ENCODE results near the gene BRPF3.

BRPF3 gene

DNA sequence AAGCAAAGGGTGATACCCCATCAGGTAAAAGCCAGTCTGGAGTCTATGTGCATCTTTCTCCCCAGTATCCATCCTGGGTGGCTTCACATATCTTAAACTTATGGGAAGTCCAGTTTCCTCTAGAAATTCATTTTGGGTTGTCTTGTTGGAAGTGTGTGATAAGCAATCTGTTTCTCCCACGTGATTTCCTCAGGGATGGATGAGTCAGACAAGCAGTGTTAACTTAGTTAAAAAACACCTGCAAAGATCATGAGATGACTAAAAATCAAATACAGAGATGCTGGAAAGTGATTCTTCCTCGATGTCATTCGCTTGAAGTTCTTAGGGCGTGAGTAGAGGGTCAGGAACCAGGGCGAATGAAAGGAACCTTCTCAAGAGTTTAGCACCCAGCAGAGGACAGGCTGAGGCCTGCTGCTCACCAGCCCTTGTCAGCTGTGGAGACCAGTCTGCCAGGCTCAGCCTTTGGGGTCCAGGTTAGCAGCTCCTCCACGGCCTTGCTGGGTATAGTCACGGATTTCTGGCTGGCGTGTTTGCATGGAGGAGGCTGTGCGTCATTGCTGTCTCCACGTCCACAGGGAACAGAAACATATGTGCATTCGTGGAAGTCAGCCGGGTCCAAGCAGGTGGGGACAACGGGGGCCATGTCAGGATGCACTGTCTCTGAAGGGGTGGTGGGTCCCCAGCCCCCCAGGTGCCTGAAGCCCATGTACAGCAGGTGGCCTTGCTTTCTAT lies 70.5 kb downstream of the BRPF3 start:
- DNase-seq (ENCODE audit: low read depth in 2 of 2, low spot score in 1 of 2) = no peak

DNA sequence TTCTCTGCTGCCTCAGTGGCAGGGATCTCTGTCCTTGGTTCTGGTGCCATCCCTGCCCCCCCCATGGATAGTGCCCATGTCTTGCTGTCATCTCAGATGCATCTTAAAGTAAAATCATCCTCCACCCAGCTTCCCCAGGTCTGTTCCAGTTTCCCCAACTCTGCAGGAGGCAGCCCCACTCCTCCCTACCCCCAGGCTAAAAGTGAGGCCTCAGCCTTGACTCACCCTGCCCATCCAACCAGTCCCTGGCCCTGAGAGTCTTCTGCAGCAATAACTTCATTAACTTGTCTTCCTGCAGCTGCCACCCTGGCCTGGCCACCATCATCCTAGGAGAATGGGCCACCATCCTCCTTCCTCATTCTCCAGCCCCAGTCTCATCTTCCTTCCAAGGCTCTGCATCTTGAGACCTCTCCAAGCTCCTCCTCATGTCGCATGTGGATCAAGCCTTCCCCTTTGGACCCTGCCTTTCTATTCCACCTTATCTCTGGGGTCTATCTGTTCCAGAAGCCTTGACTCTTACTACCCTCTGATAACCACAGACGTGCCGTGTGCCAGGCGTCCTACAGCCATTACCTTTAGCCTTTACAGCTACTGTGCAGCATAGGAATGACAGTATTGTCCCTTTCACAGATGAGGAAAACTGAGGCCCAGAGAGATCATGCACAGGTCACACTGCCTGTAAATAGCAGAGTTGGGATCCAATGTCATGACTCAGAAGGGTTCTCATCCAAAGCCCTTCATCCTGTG lies 71.4 kb downstream of the BRPF3 start:
- DNase-seq (ENCODE audit: low read depth in 2 of 2, low spot score in 1 of 2) = no peak

DNA sequence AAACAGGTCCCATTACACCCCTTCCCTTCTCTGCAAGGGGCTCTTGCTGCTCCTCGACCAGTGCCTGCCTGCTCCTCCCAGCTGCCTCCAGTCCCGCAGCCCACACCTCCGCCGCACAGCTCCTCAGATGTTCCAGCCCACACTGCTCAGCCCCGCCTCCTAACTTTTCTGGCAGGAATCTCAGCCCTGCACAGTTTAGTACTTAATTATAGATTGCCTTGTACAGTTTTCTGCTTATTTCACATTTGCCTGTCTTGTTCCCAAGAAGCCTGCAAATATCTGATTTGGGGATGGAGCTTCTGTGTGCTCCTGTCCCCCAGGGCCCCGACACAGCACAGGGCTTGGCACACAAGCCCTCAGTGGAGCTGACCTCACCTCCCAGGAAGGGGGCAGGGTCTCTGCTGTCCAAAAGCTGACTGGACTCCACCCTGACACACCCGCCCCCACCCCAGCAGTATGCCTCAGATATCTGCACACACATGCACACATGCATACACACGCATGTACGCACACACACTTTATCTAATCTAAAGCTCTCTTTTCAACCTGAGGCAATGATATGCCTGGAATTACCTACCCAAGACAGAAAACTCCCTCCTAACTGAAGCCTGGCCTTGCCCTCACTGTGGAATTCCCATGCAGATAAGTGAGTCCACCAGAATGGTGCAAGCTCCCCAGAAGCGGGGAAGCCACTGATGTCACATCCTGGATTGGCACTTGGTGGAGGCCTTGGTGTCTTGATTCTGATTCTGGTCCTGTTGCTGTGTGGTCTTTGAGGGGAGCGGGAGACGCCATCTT lies 72.1 kb downstream of the BRPF3 start:
- no peak for DNase-seq (ENCODE audit: low read depth in 2 of 2, low spot score in 1 of 2)

DNA sequence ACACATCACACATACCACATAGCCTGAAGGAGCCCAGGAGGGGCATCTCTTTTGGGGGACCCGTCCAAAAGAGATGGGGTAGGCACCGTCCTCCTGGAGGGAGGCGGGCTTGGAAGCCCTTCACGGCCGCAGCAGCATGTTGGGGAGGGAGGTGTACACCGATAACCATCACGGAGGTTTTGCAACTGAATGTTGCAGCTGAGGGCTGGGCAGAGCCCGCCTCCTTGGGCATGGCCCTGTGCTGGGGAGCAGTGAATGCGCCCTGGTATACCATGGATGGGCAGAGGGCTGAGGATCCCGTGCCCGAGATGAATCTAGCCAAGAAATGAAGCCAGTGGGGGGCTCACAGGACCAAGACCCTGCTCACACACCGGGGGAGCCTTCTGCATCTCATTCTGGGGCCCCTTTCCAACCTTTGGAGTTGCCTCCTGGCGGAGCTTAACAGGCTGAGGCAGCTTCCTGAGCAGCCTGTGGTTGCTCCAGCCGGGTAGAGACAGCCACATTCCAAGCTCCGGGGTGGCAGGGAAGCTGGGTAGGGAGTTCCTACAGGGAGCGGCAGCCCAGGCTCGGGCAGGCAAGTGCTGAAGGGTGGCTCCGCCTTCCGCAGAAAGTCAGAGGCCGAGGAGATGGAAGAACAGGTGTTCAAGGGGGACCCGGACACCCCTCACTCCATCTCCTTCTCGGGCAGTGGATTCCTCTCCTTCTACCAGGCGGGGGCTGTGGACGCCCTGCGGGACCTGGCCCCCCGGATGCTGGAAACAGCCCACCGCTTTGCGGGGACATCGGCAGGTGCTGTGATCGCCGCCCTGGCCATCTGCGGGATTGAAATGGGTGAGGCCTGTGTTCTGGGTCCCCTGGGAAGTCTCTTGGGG lies 73.5 kb downstream of the BRPF3 start, which contains the start of gene PNPLA1:
TSS of gene PNPLA1 (plus strand) at position 227 of the 872 bp plus-strand sequence. CDS start at position 627, 400 bp downstream.
- DNase-seq (ENCODE audit: low read depth in 2 of 2, low spot score in 1 of 2) = no peak

DNA sequence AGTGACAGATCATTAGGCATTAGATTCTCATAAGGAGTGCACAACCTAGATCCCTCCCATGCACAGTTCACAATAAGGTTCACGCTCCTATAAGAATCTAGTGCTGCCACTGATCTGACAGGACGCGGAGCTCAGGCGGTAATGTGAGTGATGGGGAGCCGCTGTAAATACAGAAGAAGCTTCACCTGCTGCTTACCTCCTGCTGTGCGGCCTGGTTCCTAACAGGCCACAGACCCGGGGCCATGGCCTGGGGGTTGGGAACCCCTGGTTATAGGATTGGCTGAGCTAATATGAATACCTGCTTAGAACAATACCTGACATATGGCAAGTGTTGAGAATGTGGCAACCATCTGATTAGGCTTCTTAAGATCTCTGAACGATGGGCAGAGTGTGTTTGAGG lies 75.7 kb downstream of the BRPF3 start:
- DNase-seq (ENCODE audit: low read depth in 2 of 2, low spot score in 1 of 2) = no peak

DNA sequence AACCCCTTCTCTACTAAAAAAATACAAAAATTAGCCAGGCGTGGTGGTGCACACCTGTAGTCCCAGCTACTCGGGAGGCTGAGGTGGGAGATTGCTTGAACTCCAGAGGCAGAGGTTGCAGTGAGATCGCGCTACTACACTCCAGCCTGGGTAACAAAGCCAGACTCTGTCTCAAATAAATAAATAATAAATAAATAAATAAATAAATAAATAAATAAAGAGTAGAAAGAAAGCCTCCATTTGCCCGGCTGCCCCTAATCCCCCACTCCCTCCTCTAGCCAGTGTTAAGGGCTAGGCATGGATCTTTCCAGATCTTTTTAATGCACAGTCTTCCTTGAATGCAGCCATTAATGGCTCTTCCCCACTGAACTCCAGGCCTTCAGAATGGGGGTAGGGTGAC lies 76.5 kb downstream of the BRPF3 start:
- DNase-seq (ENCODE audit: low read depth in 2 of 2, low spot score in 1 of 2) = no peak

DNA sequence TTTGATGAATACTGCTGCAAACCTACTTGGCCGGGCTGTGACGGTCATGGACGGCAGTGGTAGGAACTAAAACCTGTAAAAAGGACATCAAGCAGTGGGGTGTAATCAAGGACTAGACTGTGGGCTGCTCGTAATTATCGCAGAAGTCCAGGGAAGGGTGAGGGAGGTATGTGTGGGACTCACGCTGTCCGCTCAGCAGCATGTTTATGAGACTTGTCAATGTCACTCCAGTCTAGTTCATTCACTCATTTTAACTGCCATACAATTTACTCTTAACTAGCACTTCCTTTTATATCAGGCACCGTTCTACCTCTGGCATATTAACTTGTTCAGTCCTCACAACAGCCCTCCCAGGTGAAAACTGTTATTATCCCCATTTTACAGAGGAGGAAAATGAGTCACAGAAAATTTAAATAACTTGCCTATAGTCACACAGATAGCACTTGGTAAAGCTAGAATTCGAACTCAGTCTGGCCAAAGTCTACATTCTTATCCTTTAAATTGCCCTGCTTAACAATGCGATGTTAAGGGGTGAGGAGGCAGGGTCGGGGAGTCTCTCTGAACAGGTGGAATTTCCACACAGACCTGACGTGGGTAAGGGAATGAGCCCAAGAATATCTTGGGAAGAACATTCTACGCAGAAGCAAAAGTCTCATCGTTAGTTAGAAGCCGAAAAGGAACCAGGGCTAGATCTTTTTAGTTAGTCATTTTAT lies 77.4 kb downstream of the BRPF3 start:
- DNase-seq (ENCODE audit: low read depth in 2 of 2, low spot score in 1 of 2) = no peak

DNA sequence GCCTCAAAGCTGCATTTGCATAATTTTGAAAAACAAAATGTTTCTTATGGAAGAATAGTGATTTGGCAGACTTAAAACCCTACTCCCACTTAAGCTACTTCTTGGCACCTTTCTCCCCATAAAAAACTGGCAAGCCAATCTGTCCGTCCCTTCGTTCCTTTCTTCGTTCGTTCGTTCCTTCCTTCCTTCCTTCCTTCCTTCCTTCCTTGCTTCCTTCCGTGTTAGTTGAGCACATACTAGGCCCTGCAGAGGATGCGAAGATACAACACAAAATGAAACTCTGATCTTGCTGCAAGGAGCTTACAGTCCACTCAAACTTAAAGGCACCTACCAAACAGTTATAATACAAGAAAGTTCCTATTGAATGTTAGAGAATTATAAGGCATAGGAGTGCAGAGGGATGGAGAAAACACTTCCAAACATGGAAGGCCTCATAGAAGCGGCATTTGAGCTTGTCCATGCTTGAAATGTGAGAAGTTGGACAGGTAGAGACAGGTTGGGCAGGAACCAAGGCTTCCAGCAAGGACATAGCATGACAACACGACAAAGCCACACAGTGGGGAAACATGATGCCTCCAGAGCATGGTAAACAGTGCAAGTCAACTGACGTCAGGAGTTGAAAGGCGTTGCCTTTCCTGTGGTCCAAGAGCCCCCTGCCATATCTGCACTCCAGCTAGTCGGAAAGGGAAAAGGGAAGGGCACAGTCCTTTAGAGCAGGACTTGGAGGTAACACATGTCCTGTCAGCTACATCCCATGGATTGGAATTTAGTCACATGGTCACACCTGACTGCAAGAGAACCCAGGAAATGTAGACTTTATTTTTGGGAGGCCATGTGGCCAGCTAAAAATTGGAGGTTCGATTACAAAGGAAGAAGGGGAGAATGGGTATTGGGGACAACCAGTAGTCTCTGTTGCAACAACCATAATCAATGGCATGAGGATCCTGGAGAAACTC lies 80.3 kb downstream of the BRPF3 start:
- no peak for DNase-seq (ENCODE audit: low read depth in 2 of 2, low spot score in 1 of 2)

DNA sequence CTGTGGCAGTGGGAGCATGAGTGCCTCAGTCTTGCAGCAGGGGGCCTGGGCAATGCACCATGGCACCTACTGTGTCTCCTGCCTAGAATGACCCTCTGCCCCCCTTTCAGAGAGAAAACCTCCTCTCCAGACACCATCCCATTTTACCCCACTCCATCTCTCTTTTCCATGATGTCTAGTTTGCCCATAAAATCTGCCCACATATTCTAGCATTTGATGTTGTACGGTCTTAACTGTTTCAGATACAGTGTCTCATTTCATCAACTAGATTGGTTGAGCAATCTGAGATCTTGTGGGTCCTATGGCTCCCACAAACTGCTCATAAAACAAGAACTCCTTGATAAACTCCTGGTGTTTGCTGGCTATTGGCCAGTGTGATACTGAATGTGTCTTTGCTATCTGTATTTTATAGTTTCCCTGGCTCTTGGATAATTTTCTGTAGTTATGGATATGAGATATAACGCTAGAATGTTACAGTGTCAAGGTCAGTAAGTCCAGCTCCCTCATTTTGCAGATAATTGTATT lies 81.5 kb downstream of the BRPF3 start:
- no peak for DNase-seq (ENCODE audit: low read depth in 2 of 2, low spot score in 1 of 2)

DNA sequence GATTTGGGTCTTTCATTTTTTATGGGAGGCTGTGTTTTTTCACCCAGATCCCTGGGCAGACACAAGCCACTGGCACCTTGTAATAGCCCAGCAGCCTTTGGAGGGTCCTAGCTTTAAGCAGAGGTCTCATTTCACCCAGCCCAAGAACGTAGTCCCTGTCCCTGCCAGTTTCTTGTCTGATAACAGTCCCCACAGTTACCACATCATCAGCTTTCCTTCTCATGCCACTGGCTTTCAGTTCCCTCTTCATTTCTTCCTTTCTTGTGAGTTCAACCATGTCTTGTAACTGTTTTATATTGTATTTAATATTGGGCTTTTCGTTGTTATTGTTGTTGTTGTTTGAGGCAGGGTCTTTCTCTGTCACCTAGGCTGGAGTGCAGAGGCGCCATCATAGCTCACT lies 83.9 kb downstream of the BRPF3 start:
- DNase-seq (ENCODE audit: low read depth in 2 of 2, low spot score in 1 of 2) = no peak

DNA sequence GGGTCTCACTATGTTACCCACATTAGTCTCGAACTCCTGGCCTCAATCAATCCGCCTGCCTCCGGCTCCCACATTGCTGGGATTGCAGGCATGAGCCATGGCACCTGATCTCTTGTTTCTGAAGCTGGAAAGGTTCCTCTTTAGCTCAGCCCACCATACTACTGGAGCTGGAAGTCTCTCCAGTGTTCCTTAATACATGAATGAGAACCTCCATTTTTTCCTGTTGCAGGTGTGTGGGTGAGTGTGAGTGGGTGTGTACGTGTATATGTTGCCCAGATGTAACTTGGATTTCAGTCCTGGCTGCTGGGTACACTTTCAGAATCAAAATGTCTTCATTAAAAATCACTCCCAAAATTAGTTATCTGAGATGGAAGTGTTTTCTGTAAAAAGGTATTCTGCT lies 84.4 kb downstream of the BRPF3 start:
- DNase-seq (ENCODE audit: low read depth in 2 of 2, low spot score in 1 of 2) = no peak
